Measurements from ENCODE around the gene LRRC34. TPM values are rescaled to one million over a fixed set of nuclear protein-coding genes. Genes with fewer than 3 reads are reported as not detected.

LRRC34 gene
- total and polyA plus RNA-seq, 10 of the 15 experiments (the other 5 are each of a cell fraction or from before 2014, with no cell fraction given), result 0.24 to 3.7 (median 1.7) TPM

- intact Hi-C loops (cut with micrococcal nuclease; ENCODE audit: unreplicated experiment), result loop anchor here (5.0 kb wide), 1 partner anchor 601 kb away; no protein-coding TSS in a partner anchor
- ChIA-PET SMC1A (ENCODE audit: uncharacterized antibody, unreplicated experiment) (no interaction called here), CTCF (interaction anchor here (0.6 kb wide), 1 partner anchor 24 kb away, joined by 4 read pairs; no protein-coding TSS in a partner anchor), RAD21 (ENCODE audit: unreplicated experiment) (no interaction called here), POLR2A (no interaction called here)
- WGBS (ENCODE audit: insufficient coverage, insufficient replicate concordance, low lambda C conversion rate, missing lambda C conversion rate), result 0% methylated on average over 3 of the region's 3 CpGs
- H3K4me1 ChIP-seq (ENCODE audit: control insufficient read depth, insufficient read depth, low read length), result peaks cover 4% of the 10 kb centered on the region; the same call in 1 of the 2 replicates
- H3K4me3 ChIP-seq, result no peak overlapping the region
- TF ChIP-seq NFXL1 (IDR thresholded peaks at IDR 0.05; ENCODE audit: borderline replicate concordance), result no peak
- no peak for TF ChIP-seq SREBF2 (IDR thresholded peaks at IDR 0.05; ENCODE audit: low read length)
- TF ChIP-seq SMC3 (IDR thresholded peaks at IDR 0.05; ENCODE audit: borderline replicate concordance, low read length), result no peak
- TF ChIP-seq FOXK2 (IDR thresholded peaks at IDR 0.05), result no peak
- no peak for TF ChIP-seq ASH2L (IDR thresholded peaks at IDR 0.05; ENCODE audit: borderline replicate concordance, low read depth)
- no peak for TF ChIP-seq STAT1 (conservative IDR thresholded peaks at IDR 0.05)
- no peak for TF ChIP-seq YY1 (IDR thresholded peaks at IDR 0.05; ENCODE audit: low read depth, low read length)
- H3K9ac ChIP-seq (ENCODE audit: control insufficient read depth, insufficient read depth, low read length), result no peak overlapping the region
- in situ Hi-C loops (cut with MboI), result no loop called here
- H3K27me3 ChIP-seq (replicated peaks in 1 of 2; ENCODE audit: control insufficient read depth in 2 of 2, insufficient read depth in 2 of 2, low read length in 1 of 2), result no peaks in the 10 kb centered on the region
- no peak overlapping the region for H3K4me2 ChIP-seq (ENCODE audit: control insufficient read depth, insufficient read depth)
- ATAC-seq (no peak), DNase-seq (ENCODE audit: low read depth, low spot score) (no peak), FAIRE-seq (no peak)
- no peaks in the 10 kb centered on the region for H4K20me1 ChIP-seq (ENCODE audit: control insufficient read depth, insufficient read depth)
- H3K36me3 ChIP-seq (ENCODE audit: control insufficient read depth in 2 of 2, insufficient read depth in 2 of 2, low read length in 1 of 2), result no peaks in the 10 kb centered on the region
- BruUV-seq (replicated peaks), result no TSS peak
- no peak overlapping the region for H3K27ac ChIP-seq (ENCODE audit: control insufficient read depth, insufficient read depth)
- no peaks in the 10 kb centered on the region for H3K79me2 ChIP-seq (ENCODE audit: control insufficient read depth, insufficient read depth, low read length)
- no peak overlapping the region for H2AFZ ChIP-seq (ENCODE audit: control insufficient read depth, low read depth, low read length)
- H3K9me3 ChIP-seq (replicated peaks; ENCODE audit: control insufficient read depth, insufficient read depth, low read length), result no peaks in the 10 kb centered on the region
These were observed 64.0 kb downstream of the LRRC34 start for GRCh38 chr3:169748670-169749069.

GRCh38 chr3:169746924-169747323, 65.8 kb downstream of the LRRC34 start:
- Histone ChIP-seq H3K36me3 (ENCODE audit: control insufficient read depth in 2 of 2, insufficient read depth in 2 of 2, low read length in 1 of 2) (no peaks in the 10 kb centered on the region), H3K4me3 (no peak overlapping the region), H3K9me3 (replicated peaks; ENCODE audit: control insufficient read depth, insufficient read depth, low read length) (no peaks in the 10 kb centered on the region), H2AFZ (ENCODE audit: control insufficient read depth, low read depth, low read length) (no peak overlapping the region), H3K4me2 (ENCODE audit: control insufficient read depth, insufficient read depth) (no peak overlapping the region), H3K27ac (ENCODE audit: control insufficient read depth, insufficient read depth) (no peak overlapping the region), H3K27me3 (replicated peaks in 1 of 2; ENCODE audit: control insufficient read depth in 2 of 2, insufficient read depth in 2 of 2, low read length in 1 of 2) (no peaks in the 10 kb centered on the region), H3K79me2 (ENCODE audit: control insufficient read depth, insufficient read depth, low read length) (no peaks in the 10 kb centered on the region), H4K20me1 (ENCODE audit: control insufficient read depth, insufficient read depth) (no peaks in the 10 kb centered on the region), H3K9ac (ENCODE audit: control insufficient read depth, insufficient read depth, low read length) (no peak overlapping the region), H3K4me1 (ENCODE audit: control insufficient read depth, insufficient read depth, low read length) (peaks cover 4% of the 10 kb centered on the region; the same call in 1 of the 2 replicates)
- BruUV-seq (replicated peaks), result no TSS peak
- TF ChIP-seq CTCF (IDR thresholded peaks at IDR 0.05 in 2 of 3, conservative IDR thresholded peaks at IDR 0.05 in 1 of 3; ENCODE audit: control insufficient read depth in 2 of 3, extremely low read depth in 1 of 3, insufficient read depth in 1 of 3, low read depth in 3 of 3, low read length in 3 of 3) (no peak), TCF7 (IDR thresholded peaks at IDR 0.05; ENCODE audit: borderline replicate concordance) (no peak), SKIL (IDR thresholded peaks at IDR 0.05; ENCODE audit: low read depth, poor library complexity, severe bottlenecking) (no peak), MTA2 (IDR thresholded peaks at IDR 0.05; ENCODE audit: low read depth) (no peak), POU2F2 (IDR thresholded peaks at IDR 0.05; ENCODE audit: borderline replicate concordance, low read depth, low read length) (no peak), RAD21 (IDR thresholded peaks at IDR 0.05; ENCODE audit: insufficient read depth, low read depth, low read length) (no peak), MXI1 (IDR thresholded peaks at IDR 0.05; ENCODE audit: low read depth, low read length) (no peak), NBN (IDR thresholded peaks at IDR 0.05) (no peak), YY1 (IDR thresholded peaks at IDR 0.05; ENCODE audit: low read depth, low read length) (no peak)
- FAIRE-seq, result no peak
- no peak for ATAC-seq
- SMC1A ChIA-PET (ENCODE audit: uncharacterized antibody, unreplicated experiment), result no interaction called here
- in situ Hi-C loops (cut with MboI) (no loop called here), intact Hi-C loops (cut with micrococcal nuclease; ENCODE audit: unreplicated experiment) (loop anchor here (5.0 kb wide), 1 partner anchor 600 kb away; no protein-coding TSS in a partner anchor)
- no peak for DNase-seq (ENCODE audit: low read depth, low spot score)
- CTCF ChIA-PET, result interaction anchor here (1.6 to 4.3 kb wide), 3 partner anchors 32 to 882 kb away, joined by 5 to 36 read pairs (median 7); no protein-coding TSS in a partner anchor
- POLR2A ChIA-PET, result no interaction called here
- WGBS (ENCODE audit: insufficient coverage, insufficient replicate concordance, low lambda C conversion rate, missing lambda C conversion rate), result 25% methylated on average over 6 of the region's 6 CpGs
- RAD21 ChIA-PET (ENCODE audit: unreplicated experiment), result no interaction called here
